GM12801 (cell line): ENCODE data around the gene FAM20A.

ENCODE experiments used
- TF ChIP-seq, protein P1 (sequence below): IDR thresholded peaks from one replicate; pipeline ENCODE4 v1.5.1; 2011; ENCODE audit warnings: control low read depth; ENCODE audit not compliant: insufficient read length; ENCODE audit errors: extremely low read depth

The FAM20A gene

DNA sequence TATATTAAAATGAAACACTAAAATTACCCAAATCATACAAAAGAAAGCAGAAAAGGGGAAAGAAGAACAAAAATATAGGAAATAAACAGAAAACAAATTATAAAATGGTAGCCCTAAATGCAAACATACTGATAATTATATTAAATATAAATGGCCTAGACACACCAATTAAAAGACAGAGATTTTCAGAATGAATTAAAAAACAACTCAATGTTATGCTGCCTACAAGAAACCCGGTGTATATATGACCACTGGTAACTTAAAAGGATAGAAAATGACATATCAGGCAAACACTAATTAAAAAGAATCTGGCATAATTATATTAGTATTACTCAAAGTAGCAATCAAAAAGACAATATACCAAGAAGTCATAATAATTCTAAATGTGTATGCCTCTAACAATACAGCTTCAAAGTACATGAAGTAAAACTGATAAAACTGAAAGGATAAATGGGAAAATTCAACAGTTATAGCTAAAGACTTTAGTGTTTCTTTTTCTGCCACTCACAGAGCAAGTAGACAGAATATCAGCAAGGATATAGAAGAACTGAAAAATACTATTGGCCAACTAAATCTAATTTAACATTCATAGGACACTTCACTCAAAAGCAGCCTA is 7.5 kb upstream of the FAM20A start:
- TF ChIP-seq, protein P1, sequence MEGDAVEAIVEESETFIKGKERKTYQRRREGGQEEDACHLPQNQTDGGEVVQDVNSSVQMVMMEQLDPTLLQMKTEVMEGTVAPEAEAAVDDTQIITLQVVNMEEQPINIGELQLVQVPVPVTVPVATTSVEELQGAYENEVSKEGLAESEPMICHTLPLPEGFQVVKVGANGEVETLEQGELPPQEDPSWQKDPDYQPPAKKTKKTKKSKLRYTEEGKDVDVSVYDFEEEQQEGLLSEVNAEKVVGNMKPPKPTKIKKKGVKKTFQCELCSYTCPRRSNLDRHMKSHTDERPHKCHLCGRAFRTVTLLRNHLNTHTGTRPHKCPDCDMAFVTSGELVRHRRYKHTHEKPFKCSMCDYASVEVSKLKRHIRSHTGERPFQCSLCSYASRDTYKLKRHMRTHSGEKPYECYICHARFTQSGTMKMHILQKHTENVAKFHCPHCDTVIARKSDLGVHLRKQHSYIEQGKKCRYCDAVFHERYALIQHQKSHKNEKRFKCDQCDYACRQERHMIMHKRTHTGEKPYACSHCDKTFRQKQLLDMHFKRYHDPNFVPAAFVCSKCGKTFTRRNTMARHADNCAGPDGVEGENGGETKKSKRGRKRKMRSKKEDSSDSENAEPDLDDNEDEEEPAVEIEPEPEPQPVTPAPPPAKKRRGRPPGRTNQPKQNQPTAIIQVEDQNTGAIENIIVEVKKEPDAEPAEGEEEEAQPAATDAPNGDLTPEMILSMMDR: no peak

- TF ChIP-seq, protein P1: no peak
These were observed 5.5 kb upstream of the FAM20A start for GRCh38 chr17:68606451-68607307.

DNA sequence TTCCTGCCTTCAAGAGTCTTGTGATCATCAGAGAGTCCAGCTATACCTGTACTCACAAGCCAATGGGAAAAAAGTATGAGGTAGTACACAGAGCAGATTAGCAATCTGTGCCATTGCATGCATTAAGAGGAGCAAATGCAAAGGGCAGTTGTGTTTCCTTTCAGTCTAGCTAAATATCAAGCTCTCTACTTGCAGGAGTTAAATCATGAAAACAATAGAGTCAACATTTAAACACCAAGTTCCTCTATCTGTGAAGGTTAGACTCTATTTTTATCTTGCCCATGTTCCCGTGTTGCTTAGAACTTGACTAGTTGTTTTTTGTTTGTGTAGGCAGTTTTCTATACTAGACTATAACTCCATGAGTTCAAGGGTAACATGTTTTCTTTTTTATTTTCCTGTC is 4.7 kb upstream of the FAM20A start:
- TF ChIP-seq, protein P1: no peak

GRCh38 chr17:68603656-68604055 is 2.5 kb upstream of the FAM20A start:
- TF ChIP-seq, protein P1: no peak

DNA sequence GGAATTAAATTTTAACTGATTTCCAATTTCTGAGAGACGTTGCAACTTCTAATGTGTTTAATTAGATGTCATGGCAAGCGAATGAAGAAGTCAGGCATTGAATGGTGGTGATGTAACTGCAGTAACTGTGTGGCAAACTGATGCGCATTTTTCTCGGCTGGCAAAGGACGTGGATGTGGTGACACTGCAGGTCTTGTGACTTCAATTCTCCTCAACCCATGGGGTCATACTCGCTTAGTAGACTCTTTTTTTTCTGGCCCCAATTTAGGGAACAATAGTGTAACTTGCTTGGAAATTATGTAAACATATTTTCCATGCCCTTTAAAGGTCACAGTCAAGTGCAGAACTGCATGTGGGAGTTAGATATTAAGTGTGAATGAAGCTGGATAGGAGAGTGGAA is 1.9 kb upstream of the FAM20A start:
- TF ChIP-seq, protein P1: no peak

- TF ChIP-seq, protein P1: no peak
These were observed 1.1 kb upstream of the FAM20A start for GRCh38 chr17:68602289-68602688.

- TF ChIP-seq, protein P1: no peak
These were observed 560 bp upstream of the FAM20A start for GRCh38 chr17:68601565-68602288.
